HepG2 (cell line): ENCODE measurements around the gene AADAT. TPM values are rescaled to one million over a fixed set of nuclear protein-coding genes. Genes with fewer than 3 reads are reported as not detected.

Source experiments
- ATAC-seq: fragments of 200-7000 bp; cut with Tn5 transposase; 3 replicates; pipeline ENCODE4 v1.9.1; 2020; ENCODE audit warnings: mild to moderate bottlenecking, moderate library complexity
- BruUV-seq: library from RNA; stranded (reverse); fragments of 400-500 nt; replicated peaks from 2 replicates; lab custom pipeline; 2021; lab: Mats Ljungman, UMichigan
- CTCF ChIA-PET: fragments of 300-600 bp; formaldehyde crosslinking; extraction: SDS; loops from one replicate; lab custom pipeline; 2021; ENCODE audit warnings: low total read pairs, inconsistent platforms, low intra/inter-chr PET ratio; lab: Yijun Ruan, JAX
- POLR2A ChIA-PET: fragments of 350-600 bp; sonication (Branson Sonifier 250); formaldehyde crosslinking; loops from one replicate; lab custom pipeline; 2020; ENCODE audit warnings: antibody characterized with exemption, inconsistent platforms; lab: Yijun Ruan, JAX
- DNase-seq: peaks from one replicate; pipeline ENCODE4 v3.0.0-alpha.2; 2015; ENCODE audit warnings: low spot score
- FAIRE-seq: peaks from 3 replicates; lab custom pipeline; 2011; peaks lifted over from hg19 to GRCh38; lab: Jason Lieb, UNC
- H2AFZ ChIP-seq: one replicate; pipeline ENCODE4 v1.6.1; 2011; ENCODE audit warnings: low read length, inconsistent platforms
- H3K27ac ChIP-seq: fragments of 300-600 bp; 3 replicates; pipeline ENCODE4 v1.8.0; 2011; ENCODE audit warnings: mixed run types, mild to moderate bottlenecking, mixed read lengths, low read length, inconsistent platforms; ENCODE audit not compliant: insufficient read depth; ENCODE audit errors: extremely low read length
- H3K27me3 ChIP-seq, 2 experiments: fragments of 200-600 bp in 1 of 2; 2 replicates in 1 of 2; 3 replicates in 1 of 2; pipeline versions ENCODE4 v1.6.0 to v1.8.0; 2011; ENCODE audit warnings: low read length in 2 of 2, mild to moderate bottlenecking in 2 of 2, moderate library complexity in 2 of 2, inconsistent platforms in 1 of 2; ENCODE audit not compliant: insufficient read depth in 2 of 2, control insufficient read depth in 1 of 2
- H3K36me3 ChIP-seq, 2 experiments: fragments of 200-600 bp in 1 of 2; replicated peaks in 1 of 2; 2 replicates in 1 of 2; 3 replicates in 1 of 2; pipeline versions ENCODE4 v1.5.1 to v1.8.0; 2011; ENCODE audit warnings: low read length in 2 of 2, inconsistent platforms in 1 of 2; ENCODE audit not compliant: insufficient read depth in 2 of 2, control insufficient read depth in 1 of 2
- H3K4me1 ChIP-seq: 2 replicates; pipeline ENCODE4 v1.5.1; 2012; ENCODE audit warnings: low read length, inconsistent platforms; ENCODE audit not compliant: insufficient read depth
- H3K4me2 ChIP-seq: 2 replicates; pipeline ENCODE4 v1.6.0; 2011; ENCODE audit warnings: low read depth, low read length, inconsistent platforms
- H3K4me3 ChIP-seq, 3 experiments: fragments of 200-600 bp in 1 of 3; sonication (generic), shearing (Covaris generic) in 1 of 3; replicated peaks in 1 of 3; 2 replicates each; pipeline ENCODE4 v1.5.1; 2011 to 2016; ENCODE audit warnings: low read length in 3 of 3, inconsistent platforms in 2 of 3, low read depth in 2 of 3, mild to moderate bottlenecking in 2 of 3, control low read depth in 1 of 3, mixed read lengths in 1 of 3; ENCODE audit not compliant: insufficient read depth in 1 of 3
- H3K79me2 ChIP-seq: one replicate; pipeline ENCODE4 v1.6.1; 2011; ENCODE audit warnings: low read length, inconsistent platforms; ENCODE audit not compliant: insufficient read depth
- H3K9ac ChIP-seq: 2 replicates; pipeline ENCODE4 v1.6.0; 2011; ENCODE audit warnings: mild to moderate bottlenecking, low read depth, low read length, inconsistent platforms; ENCODE audit not compliant: insufficient read depth
- H3K9me3 ChIP-seq: 2 replicates; pipeline ENCODE4 v1.5.1; 2012; ENCODE audit warnings: mild to moderate bottlenecking, low read length
- H4K20me1 ChIP-seq: 2 replicates; pipeline ENCODE4 v1.6.0; 2011; ENCODE audit warnings: inconsistent platforms, mild to moderate bottlenecking, low read length, moderate library complexity; ENCODE audit not compliant: insufficient read depth
- BORCS8-MEF2B ChIP-seq: sonication (generic); formaldehyde crosslinking; IDR thresholded peaks from 2 replicates; pipeline ENCODE4 v1.8.0; 2022; ENCODE audit warnings: mild to moderate bottlenecking, missing genetic modification reagents
- CC2D1A ChIP-seq: sonication (generic); formaldehyde crosslinking; IDR thresholded peaks from 2 replicates; pipeline ENCODE4 v1.8.1; 2023; ENCODE audit warnings: mild to moderate bottlenecking, missing genetic modification reagents
- EEA1 ChIP-seq: sonication (generic); formaldehyde crosslinking; IDR thresholded peaks from 2 replicates; pipeline ENCODE4 v1.5.1; 2020; ENCODE audit warnings: mild to moderate bottlenecking, missing genetic modification reagents, borderline replicate concordance
- GATAD1 ChIP-seq: IDR thresholded peaks from 2 replicates; pipeline ENCODE4 v1.6.1; 2016; ENCODE audit warnings: missing genetic modification reagents, missing compliant biosample characterization
- PAF1 ChIP-seq: IDR thresholded peaks from 2 replicates; pipeline ENCODE4 v1.6.1; 2016; ENCODE audit warnings: missing genetic modification reagents, missing compliant biosample characterization
- PHF21A ChIP-seq: sonication (generic); formaldehyde crosslinking; IDR thresholded peaks from 2 replicates; pipeline ENCODE4 v1.5.0; 2020; ENCODE audit warnings: mild to moderate bottlenecking, missing genetic modification reagents
- TGIF2 ChIP-seq: IDR thresholded peaks from 2 replicates; pipeline ENCODE4 v1.6.1; 2016; ENCODE audit warnings: control low read depth, missing compliant biosample characterization
- U2AF1 ChIP-seq: fragments of 200-400 bp; formaldehyde crosslinking; optimal IDR thresholded peaks from 2 replicates; pipeline ENCODE3; 2017; ENCODE audit warnings: mild to moderate bottlenecking, low read depth, low read length
- XBP1 ChIP-seq: sonication (generic); formaldehyde crosslinking; IDR thresholded peaks from 2 replicates; pipeline ENCODE4 v1.5.0; 2020; ENCODE audit warnings: missing genetic modification reagents
- ZBTB3 ChIP-seq: sonication (generic); formaldehyde crosslinking; IDR thresholded peaks from 2 replicates; pipeline ENCODE4 v1.4.0; 2020; ENCODE audit warnings: low read depth, mild to moderate bottlenecking, moderate library complexity, missing genetic modification reagents, borderline replicate concordance
- ZNF207 ChIP-seq: fragments of 450-650 bp; IDR thresholded peaks from 2 replicates; pipeline ENCODE4 v1.6.1; 2016; ENCODE audit warnings: antibody characterized with exemption, borderline replicate concordance
- ZNF282 ChIP-seq: fragments of 450-650 bp; IDR thresholded peaks from 2 replicates; pipeline ENCODE4 v1.6.1; 2018; ENCODE audit not compliant: partially characterized antibody
- ZNF749 ChIP-seq: sonication (generic); formaldehyde crosslinking; IDR thresholded peaks from 2 replicates; pipeline ENCODE4 v1.8.0; 2022; ENCODE audit warnings: mild to moderate bottlenecking, missing genetic modification reagents, moderate library complexity, borderline replicate concordance
- ZNF768 ChIP-seq: sonication (generic); formaldehyde crosslinking; IDR thresholded peaks from 2 replicates; pipeline ENCODE4 v1.4.0; 2020; ENCODE audit warnings: missing genetic modification reagents
- ZNF850 ChIP-seq: sonication (generic); formaldehyde crosslinking; conservative IDR thresholded peaks from 2 replicates; pipeline ENCODE4 v1.9.0; 2021; ENCODE audit warnings: mild to moderate bottlenecking, missing genetic modification reagents
- WGBS: methylation state at CpG from one replicate; pipeline ENCODE4 v1.1.6; 2017; ENCODE audit warnings: low lambda C conversion rate; 5-methylcytosine and 5-hydroxymethylcytosine counted together
- in situ Hi-C: cut with HindIII; loops from 2 replicates; pipeline ENCODE4 v1.10.0; 2017; ENCODE audit warnings: low pct_unique_long_range_greater_than_20kb; ENCODE audit not compliant: extremely low pct_ligation_motif_present
- intact Hi-C: fragments of 100-400 bp; cut with micrococcal nuclease; formaldehyde crosslinking; loops from one replicate; pipeline ENCODE4 v1.10.0; 2022; ENCODE audit not compliant: unreplicated experiment
- polyA plus RNA-seq, 8 experiments: library from polyadenylated mRNA; depleted of rRNA in 3 of 8; stranded (reverse) in 7 of 8; unstranded in 1 of 8; fragments of >200 nt; fragmentation: Illumina TruSeq in 4 of 8; extraction: Trizol in 4 of 8; gene quantifications; 2 replicates each; pipeline versions ENCODE4 v1.2.1 to v1.2.3, GENCODE V29; 2011 to 2016; ENCODE audit warnings: low read depth in 4 of 8, missing spikeins in 1 of 8, mixed read lengths in 1 of 8; ENCODE audit not compliant: insufficient read depth in 1 of 8
- total RNA-seq, 5 experiments: library from RNA; depleted of rRNA; stranded (reverse); fragments of >200 nt; fragmentation: Illumina TruSeq; extraction: Trizol; gene quantifications; 2 replicates each; pipeline ENCODE4 v1.2.3, GENCODE V29; 2016; ENCODE audit warnings: low read depth in 1 of 5
- TF ChIP-seq, protein P1 (sequence below): sonication (generic); formaldehyde crosslinking; IDR thresholded peaks from 2 replicates; pipeline ENCODE4 v1.5.1; 2020; ENCODE audit warnings: mild to moderate bottlenecking, missing genetic modification reagents, moderate library complexity
- TF ChIP-seq, protein P2 (sequence below): sonication (generic); formaldehyde crosslinking; conservative IDR thresholded peaks from 2 replicates; pipeline ENCODE4 v1.4.0; 2020; ENCODE audit warnings: missing genetic modification reagents
- TF ChIP-seq, protein P3 (sequence below): sonication (generic); formaldehyde crosslinking; IDR thresholded peaks from 2 replicates; pipeline ENCODE4 v1.4.0; 2020; ENCODE audit warnings: low read depth, mild to moderate bottlenecking, missing genetic modification reagents

AADAT gene
- total and polyA plus RNA-seq, 2 of the 13 experiments (the other 11 are each of a cell fraction or from before 2014, with no cell fraction given), result 6.1 to 9.1 TPM

GRCh38 chr4:170111085-170111484 lies 21.3 kb upstream of the AADAT start (continued):
- TF ChIP-seq, protein P1, sequence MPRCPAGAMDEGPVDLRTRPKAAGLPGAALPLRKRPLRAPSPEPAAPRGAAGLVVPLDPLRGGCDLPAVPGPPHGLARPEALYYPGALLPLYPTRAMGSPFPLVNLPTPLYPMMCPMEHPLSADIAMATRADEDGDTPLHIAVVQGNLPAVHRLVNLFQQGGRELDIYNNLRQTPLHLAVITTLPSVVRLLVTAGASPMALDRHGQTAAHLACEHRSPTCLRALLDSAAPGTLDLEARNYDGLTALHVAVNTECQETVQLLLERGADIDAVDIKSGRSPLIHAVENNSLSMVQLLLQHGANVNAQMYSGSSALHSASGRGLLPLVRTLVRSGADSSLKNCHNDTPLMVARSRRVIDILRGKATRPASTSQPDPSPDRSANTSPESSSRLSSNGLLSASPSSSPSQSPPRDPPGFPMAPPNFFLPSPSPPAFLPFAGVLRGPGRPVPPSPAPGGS (CRISPR knock-in tag), result no peak
- TF ChIP-seq, protein P2, sequence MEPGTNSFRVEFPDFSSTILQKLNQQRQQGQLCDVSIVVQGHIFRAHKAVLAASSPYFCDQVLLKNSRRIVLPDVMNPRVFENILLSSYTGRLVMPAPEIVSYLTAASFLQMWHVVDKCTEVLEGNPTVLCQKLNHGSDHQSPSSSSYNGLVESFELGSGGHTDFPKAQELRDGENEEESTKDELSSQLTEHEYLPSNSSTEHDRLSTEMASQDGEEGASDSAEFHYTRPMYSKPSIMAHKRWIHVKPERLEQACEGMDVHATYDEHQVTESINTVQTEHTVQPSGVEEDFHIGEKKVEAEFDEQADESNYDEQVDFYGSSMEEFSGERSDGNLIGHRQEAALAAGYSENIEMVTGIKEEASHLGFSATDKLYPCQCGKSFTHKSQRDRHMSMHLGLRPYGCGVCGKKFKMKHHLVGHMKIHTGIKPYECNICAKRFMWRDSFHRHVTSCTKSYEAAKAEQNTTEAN (CRISPR knock-in tag), result no peak

GRCh38 chr4:170110285-170110672 lies 20.5 kb upstream of the AADAT start:
- ChIA-PET CTCF (no interaction called here), POLR2A (no interaction called here)
- Histone ChIP-seq H2AFZ (no peak overlapping the region), H3K79me2 (no peaks in the 10 kb centered on the region), H3K27ac (no peak overlapping the region), H4K20me1 (no peaks in the 10 kb centered on the region), H3K4me3 (no peak overlapping the region), H3K27me3 (no peaks in the 10 kb centered on the region), H3K4me1 (no peaks in the 10 kb centered on the region), H3K36me3 (no peaks in the 10 kb centered on the region), H3K9me3 (no peaks in the 10 kb centered on the region), H3K4me2 (no peak overlapping the region), H3K9ac (no peak overlapping the region)
- in situ Hi-C loops (no loop called here), intact Hi-C loops (no loop called here)
- ATAC-seq (no peak), DNase-seq (no peak), FAIRE-seq (no peak)
- WGBS, result 3% methylated on average over 5 of the region's 5 CpGs
- no TSS peak for BruUV-seq
- TF ChIP-seq U2AF1, result no peak
- no peak for TF ChIP-seq PHF21A
- no peak for TF ChIP-seq ZNF282
- TF ChIP-seq BORCS8-MEF2B, result no peak
- TF ChIP-seq ZNF207, result no peak
- TF ChIP-seq ZNF768 (CRISPR knock-in tag), result no peak
- no peak for TF ChIP-seq ZNF850 (CRISPR knock-in tag)
- TF ChIP-seq TGIF2, result no peak
- TF ChIP-seq EEA1, result no peak
- no peak for TF ChIP-seq ZNF749 (CRISPR knock-in tag)
- TF ChIP-seq, protein P3, sequence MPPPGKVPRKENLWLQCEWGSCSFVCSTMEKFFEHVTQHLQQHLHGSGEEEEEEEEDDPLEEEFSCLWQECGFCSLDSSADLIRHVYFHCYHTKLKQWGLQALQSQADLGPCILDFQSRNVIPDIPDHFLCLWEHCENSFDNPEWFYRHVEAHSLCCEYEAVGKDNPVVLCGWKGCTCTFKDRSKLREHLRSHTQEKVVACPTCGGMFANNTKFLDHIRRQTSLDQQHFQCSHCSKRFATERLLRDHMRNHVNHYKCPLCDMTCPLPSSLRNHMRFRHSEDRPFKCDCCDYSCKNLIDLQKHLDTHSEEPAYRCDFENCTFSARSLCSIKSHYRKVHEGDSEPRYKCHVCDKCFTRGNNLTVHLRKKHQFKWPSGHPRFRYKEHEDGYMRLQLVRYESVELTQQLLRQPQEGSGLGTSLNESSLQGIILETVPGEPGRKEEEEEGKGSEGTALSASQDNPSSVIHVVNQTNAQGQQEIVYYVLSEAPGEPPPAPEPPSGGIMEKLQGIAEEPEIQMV, result no peak
- no peak for TF ChIP-seq GATAD1 (CRISPR knock-in tag)
- no peak for TF ChIP-seq PAF1 (CRISPR knock-in tag)
- no peak for TF ChIP-seq CC2D1A (CRISPR knock-in tag)
- no peak for TF ChIP-seq ZBTB3 (CRISPR knock-in tag)
- no peak for TF ChIP-seq XBP1 (CRISPR knock-in tag)
